GM12875 (cell line): ENCODE results near the gene GAREM2.

Experiments used
- H3K4me3 ChIP-seq: one replicate; pipeline ENCODE4 v1.5.1; 2011; ENCODE audit warnings: low read depth, low read length, control low read depth
- TF ChIP-seq, protein P1 (sequence below): IDR thresholded peaks from 2 replicates; pipeline ENCODE4 v1.5.1; 2011; ENCODE audit warnings: low read depth, mild to moderate bottlenecking, control low read depth, inconsistent platforms, low read length, moderate library complexity, borderline replicate concordance; ENCODE audit not compliant: insufficient read depth

GAREM2 gene

DNA sequence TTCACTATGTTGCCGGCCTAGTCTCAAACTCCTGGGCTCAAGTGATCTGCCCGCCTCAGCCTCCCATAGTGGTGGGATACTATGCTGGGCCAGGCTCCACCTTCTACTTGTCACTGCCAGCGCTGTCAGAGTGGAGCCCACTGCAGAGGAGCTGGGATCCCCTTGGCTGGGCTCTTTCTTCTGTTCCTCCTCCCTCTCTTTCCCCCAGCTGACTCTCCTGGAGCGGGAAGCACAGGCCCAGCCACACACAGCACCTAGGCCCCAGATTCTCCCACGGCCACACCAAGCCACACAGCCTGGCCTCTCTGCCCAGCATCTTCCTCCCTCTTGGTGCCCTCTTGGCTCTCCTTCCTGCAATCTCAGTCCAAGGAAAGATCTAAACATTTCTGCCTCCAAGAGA lies 3.7 kb upstream of the GAREM2 start:
- TF ChIP-seq, protein P1, sequence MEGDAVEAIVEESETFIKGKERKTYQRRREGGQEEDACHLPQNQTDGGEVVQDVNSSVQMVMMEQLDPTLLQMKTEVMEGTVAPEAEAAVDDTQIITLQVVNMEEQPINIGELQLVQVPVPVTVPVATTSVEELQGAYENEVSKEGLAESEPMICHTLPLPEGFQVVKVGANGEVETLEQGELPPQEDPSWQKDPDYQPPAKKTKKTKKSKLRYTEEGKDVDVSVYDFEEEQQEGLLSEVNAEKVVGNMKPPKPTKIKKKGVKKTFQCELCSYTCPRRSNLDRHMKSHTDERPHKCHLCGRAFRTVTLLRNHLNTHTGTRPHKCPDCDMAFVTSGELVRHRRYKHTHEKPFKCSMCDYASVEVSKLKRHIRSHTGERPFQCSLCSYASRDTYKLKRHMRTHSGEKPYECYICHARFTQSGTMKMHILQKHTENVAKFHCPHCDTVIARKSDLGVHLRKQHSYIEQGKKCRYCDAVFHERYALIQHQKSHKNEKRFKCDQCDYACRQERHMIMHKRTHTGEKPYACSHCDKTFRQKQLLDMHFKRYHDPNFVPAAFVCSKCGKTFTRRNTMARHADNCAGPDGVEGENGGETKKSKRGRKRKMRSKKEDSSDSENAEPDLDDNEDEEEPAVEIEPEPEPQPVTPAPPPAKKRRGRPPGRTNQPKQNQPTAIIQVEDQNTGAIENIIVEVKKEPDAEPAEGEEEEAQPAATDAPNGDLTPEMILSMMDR: no peak
- no peak overlapping the region for H3K4me3 ChIP-seq

DNA sequence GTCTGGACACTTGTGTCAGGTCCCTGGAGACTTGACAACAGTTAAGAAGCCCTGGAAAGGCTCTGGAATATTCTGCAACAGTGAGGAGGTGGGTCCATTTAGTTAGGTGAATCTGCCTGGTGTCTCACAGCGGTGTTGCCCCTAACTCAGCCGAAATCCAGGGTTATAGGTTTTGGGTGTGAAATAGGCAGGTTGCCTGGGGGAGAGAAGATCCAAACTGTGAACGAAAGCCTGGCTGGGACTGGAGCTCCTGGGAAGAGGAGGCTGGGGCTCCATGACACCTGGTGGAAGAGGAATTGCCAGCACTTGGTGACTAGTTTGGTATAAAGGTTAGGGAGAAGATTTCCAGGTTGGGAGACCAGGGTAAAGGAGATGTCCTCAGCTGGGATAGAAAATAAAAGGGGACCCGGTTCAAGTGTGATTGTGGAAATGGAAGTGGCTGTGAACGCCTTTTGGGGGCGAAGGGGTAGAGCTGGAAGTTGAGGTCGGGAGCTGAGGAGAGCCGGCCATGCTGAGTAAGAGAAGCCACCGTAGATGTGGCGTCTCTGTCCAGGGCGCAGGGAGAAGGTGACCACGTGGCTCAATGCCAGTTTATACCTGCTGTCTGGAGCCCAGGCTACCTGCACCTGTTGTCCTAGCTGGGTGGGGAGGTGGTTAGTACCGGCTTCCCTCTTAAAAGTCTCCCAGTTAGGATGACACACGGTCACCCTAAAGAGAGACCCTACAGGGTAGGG lies 3.0 kb upstream of the GAREM2 start:
- no peak overlapping the region for H3K4me3 ChIP-seq
- TF ChIP-seq, protein P1: no peak

DNA sequence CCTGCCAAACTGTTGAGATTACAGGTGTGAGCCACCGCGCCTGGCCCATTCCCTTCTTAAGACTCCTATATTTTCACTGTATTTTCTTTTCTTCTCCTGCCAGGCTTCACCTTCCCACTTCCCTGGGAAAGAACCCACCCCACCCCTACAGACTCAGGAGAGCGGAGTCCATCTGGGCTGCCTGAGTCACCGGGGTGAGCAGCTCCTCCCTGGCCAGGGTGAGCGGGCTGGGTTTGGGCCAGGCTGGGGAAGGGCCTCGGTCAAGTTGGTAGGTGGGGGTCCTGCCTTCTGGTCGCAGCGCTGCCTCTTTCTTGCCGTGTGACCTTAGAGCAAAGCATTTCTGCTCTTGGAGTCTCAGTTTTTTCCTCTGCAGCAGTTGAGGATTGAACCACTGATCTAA lies 2.1 kb upstream of the GAREM2 start:
- TF ChIP-seq, protein P1: no peak

DNA sequence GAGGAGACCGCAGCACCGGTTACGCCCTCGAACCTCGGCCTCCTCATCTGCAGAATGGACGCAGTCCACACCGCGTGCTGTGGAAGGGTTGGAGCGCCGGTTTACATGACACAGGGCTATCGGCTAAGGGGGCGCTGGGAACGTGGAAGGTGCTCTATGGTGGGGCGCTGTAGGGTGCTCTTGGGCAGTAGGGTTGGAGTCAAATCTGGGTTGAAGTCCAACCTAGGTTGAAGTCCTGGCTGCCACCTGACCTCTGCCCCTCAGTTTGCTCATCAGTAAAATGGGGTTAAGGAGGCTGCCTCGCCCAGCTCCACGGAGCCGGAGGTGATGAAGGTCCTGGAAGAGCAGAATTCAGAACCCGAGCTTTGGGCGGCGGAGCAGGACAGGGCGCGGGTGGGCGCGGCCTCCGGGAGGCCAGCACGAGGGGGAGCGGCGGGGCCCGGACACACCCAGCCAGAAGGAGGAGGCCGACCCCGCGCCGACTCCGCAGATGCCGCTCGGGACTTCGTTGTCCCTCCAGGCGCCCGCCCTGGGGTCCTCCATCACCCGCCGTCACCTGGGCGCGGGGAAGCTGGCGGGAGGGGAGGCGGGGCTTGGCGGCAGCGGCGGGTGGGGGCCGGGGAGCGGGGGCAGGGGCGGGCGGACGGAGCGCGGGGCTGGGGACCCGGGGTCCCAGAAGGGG lies 558 bp upstream of the GAREM2 start:
- H3K4me3 ChIP-seq: no peak overlapping the region
- TF ChIP-seq, protein P1: no peak

More for the DNA sequence above, 2.1 kb upstream of the GAREM2 start:
- no peak overlapping the region for H3K4me3 ChIP-seq

DNA sequence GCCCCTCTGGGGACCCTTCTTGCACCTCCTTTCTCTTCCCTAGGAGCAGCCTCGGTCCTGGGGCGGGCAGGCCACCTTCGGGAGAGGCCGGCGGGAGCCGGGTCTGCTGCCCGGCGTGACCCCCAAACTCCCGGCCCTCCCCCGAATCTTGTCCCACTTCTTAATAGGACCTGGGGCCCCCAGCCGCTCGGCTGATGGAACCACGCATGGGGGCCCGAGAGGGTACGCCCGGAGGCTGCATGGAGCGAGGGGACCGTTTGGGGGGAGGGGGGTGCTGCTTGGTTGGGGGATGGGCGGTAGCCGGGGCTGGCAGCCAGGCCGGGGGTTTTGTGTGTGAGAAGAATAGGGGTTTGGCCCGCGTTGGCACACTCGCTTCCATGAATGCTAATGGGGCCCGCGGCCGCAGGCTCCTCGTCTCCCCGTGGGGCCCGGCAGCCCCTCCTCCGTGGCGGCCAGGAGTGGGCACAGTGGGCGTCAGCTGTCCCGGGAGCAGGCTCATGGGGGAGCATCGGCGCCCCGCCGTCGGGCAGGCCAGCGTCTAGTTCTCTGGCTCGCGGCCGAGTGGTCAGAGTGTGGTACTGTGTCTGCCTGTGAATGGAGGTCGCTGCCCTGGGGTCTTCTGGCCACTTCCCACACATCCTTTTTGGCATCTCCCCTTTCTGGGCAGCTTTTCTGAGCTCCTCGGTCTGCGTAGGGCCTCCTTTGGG lies 1.0 kb downstream of the GAREM2 start:
- H3K4me3 ChIP-seq: no peak overlapping the region
- TF ChIP-seq, protein P1: no peak

DNA sequence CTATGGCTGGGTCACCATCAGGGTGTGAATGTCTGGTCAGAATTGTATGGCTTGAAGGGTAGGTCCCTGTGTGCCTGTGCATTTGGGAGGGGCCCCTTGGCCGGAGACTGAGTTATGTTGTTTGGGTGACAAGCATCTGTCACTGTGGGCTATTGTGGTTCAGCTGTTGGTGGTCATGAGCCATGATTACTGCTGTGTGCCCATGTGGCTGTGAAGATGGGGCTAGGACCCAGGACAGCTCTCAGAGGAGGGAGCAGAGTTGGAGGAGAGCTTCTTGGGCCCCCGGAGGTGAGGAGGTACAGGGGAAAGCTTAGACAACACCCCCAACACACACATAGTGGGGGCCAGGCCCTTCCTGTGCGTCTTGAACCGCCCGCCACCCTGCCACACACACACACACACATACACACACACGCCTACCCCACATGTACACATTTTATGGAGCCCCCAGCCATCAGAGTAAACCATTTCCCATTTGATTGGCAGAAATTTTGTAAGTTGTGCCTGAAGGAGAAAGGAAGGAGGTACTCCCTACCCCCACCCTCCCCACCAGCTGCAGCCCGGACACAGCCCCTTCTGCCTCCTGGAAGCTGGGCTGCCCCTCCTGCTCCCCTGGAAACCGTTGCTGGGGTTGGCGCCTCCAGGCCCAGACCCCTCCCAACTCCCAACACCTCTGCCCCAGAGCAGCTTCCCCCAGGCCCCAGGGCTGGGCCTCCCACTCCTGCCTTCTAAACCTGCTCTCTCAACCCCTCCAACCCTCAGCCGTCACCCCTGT lies 2.0 kb downstream of the GAREM2 start:
- H3K4me3 ChIP-seq: no peak overlapping the region

More for the DNA sequence above, 2.0 kb downstream of the GAREM2 start:
- TF ChIP-seq, protein P1: no peak
